OCI-LY7 (cell line): Measurements from ENCODE around the gene NIT2.

ENCODE experiments used
- CTCF ChIP-seq: fragments of 200-600 bp; sonication (generic); conservative IDR thresholded peaks from 2 replicates; pipeline ENCODE4 v1.5.1; 2014; ENCODE audit warnings: mild to moderate bottlenecking, antibody characterized with exemption, low read length, moderate library complexity, mixed read lengths
- EZH2phosphoT487 ChIP-seq: fragments of 200-600 bp; sonication (generic); IDR thresholded peaks from 2 replicates; pipeline ENCODE4 v1.6.1; 2018; ENCODE audit warnings: low read depth, borderline replicate concordance, mild to moderate bottlenecking, mixed run types, antibody characterized with exemption, low read length, moderate library complexity, mixed read lengths

- TF ChIP-seq CTCF (no peak), EZH2phosphoT487 (no peak)
These were observed 69.6 kb downstream of the NIT2 start for GRCh38 chr3:100404250-100404548.
